Activated T-cell treated with anti-CD3 and anti-CD28 coated beads, Interleukin-2, amount 50 U/mL, for 72 hours (primary cell): Measurements from ENCODE around the gene OTOG. TPM values are rescaled to one million over a fixed set of nuclear protein-coding genes. Genes with fewer than 3 reads are reported as not detected.
"Not testable (repeated sequence)": the region's sequence is repeated elsewhere in the genome, so short reads cannot be mapped to it uniquely, and the experiment has no call there.

Experiments used
- ATAC-seq, 2 donors: fragments of 150-1000 bp; cut with Tn5 transposase; replicated peaks in 1 of 2; 2 replicates each; pipeline ENCODE4 v1.10.0; 2021; ENCODE audit warnings: moderate library complexity in 2 of 2, mild to moderate bottlenecking in 1 of 2
- DNase-seq, 2 donors: peaks; one replicate each; pipeline ENCODE4 v3.0.0; 2021 to 2022; ENCODE audit warnings: mixed read lengths in 1 of 2
- H3K27ac Mint-ChIP-seq: one replicate; pipeline ENCODE4 v1.8.0; 2022; ENCODE audit warnings: mild to moderate bottlenecking, moderate library complexity, mixed read lengths
- H3K27me3 Mint-ChIP-seq: one replicate; pipeline ENCODE4 v1.8.0; 2022; ENCODE audit warnings: low read depth, mixed read lengths
- H3K36me3 Mint-ChIP-seq, 2 donors: one replicate each; pipeline ENCODE4 v1.8.0; 2022; ENCODE audit warnings: mixed read lengths in 2 of 2, mild to moderate bottlenecking in 1 of 2; ENCODE audit not compliant: insufficient read depth in 2 of 2
- H3K4me1 Mint-ChIP-seq: one replicate; pipeline ENCODE4 v1.8.0; 2022; ENCODE audit warnings: low read depth, mixed read lengths
- H3K4me3 Mint-ChIP-seq, 2 donors: one replicate each; pipeline ENCODE4 v1.8.0; 2022; ENCODE audit warnings: mild to moderate bottlenecking in 2 of 2, mixed read lengths in 2 of 2, moderate library complexity in 2 of 2
- H3K9me3 Mint-ChIP-seq, 2 donors: one replicate each; pipeline ENCODE4 v1.8.0; 2022; ENCODE audit warnings: mixed read lengths in 2 of 2
- total RNA-seq, 2 donors: library from RNA; stranded (reverse); gene quantifications; one replicate each; pipeline ENCODE4 v1.2.3, GENCODE V29; 2022

The OTOG gene
- total RNA-seq, 2 donors from 2014 or later: not detected

DNA sequence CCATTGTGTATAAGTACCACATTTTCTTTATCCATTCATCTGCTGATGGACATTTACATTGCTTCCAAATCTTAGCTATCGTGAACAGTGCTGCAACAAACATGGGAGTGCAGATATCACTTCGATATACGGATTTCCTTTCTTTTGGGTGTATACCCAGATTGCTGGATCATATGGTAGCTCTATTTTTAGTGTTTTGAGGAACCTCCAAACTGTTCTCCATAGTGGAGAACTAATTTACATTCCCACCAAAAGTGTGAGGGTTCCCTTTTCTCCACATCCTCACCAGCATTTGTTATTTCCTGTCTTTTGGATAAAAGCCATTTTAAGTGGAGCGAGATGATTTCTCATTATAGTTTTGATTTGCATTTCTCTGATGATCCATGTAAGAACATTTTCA is 75.7 kb downstream of the OTOG start:
- H3K4me1 Mint-ChIP-seq, DNase-seq, ATAC-seq, H3K4me3 Mint-ChIP-seq, H3K36me3 Mint-ChIP-seq, H3K27ac Mint-ChIP-seq: not testable (repeated sequence)
- Mint-ChIP-seq H3K9me3 (peaks cover 10 to 11% of the 10 kb centered on the region in 2 donors), H3K27me3 (peaks cover 51% of the 10 kb centered on the region)

DNA sequence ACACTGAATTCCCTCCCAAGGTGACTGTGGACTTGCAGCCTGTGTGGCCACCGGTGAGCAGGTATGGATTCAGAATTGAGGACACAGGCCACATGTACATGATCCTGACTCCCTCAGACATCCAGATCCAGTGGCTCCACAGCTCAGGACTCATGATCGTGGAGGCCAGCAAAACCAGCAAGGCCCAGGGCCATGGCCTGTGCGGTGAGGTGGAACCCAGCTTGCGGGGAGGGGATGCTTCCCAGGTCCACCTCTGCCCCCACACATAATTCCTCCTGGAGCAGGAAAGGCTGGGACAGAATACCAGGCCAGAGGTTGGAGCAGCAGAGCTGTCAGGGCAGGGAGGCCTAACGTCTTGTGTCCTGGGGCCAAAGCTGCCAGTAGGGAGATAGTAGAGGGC is 82.1 kb downstream of the OTOG start:
- H3K27ac Mint-ChIP-seq: no peak overlapping the region
- ATAC-seq (no peak), DNase-seq (no peak)
- H3K36me3 Mint-ChIP-seq: no peaks in the 10 kb centered on the region
- H3K27me3 Mint-ChIP-seq: peaks cover 42% of the 10 kb centered on the region
- no peaks in the 10 kb centered on the region for H3K4me1 Mint-ChIP-seq
- H3K4me3 Mint-ChIP-seq: no peak overlapping the region
- H3K9me3 Mint-ChIP-seq: no peaks in the 10 kb centered on the region

DNA sequence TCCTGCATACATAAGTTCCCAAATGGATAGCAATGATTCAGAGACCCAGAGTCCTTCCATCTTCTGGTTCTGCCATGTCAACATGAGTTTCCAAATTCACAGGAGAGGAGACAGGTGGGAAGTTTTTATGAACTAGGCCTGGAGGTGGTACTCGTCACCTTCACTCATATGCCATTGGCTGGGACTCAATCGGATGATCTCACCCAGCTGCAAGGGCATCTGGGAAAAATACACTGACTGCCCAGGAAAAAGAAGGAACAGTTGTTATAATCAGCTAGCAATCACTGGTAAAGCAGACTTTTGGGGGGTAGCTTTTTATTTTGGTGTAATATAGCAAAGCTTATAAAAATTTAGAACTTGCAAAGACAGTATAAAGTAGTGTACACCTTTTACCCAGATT is 83.9 kb downstream of the OTOG start:
- DNase-seq (no peak), ATAC-seq (no peak)
- Mint-ChIP-seq H3K4me1 (no peaks in the 10 kb centered on the region), H3K4me3 (no peak overlapping the region), H3K27ac (no peak overlapping the region), H3K36me3 (no peaks in the 10 kb centered on the region), H3K9me3 (no peaks in the 10 kb centered on the region), H3K27me3 (peaks cover 34% of the 10 kb centered on the region)

DNA sequence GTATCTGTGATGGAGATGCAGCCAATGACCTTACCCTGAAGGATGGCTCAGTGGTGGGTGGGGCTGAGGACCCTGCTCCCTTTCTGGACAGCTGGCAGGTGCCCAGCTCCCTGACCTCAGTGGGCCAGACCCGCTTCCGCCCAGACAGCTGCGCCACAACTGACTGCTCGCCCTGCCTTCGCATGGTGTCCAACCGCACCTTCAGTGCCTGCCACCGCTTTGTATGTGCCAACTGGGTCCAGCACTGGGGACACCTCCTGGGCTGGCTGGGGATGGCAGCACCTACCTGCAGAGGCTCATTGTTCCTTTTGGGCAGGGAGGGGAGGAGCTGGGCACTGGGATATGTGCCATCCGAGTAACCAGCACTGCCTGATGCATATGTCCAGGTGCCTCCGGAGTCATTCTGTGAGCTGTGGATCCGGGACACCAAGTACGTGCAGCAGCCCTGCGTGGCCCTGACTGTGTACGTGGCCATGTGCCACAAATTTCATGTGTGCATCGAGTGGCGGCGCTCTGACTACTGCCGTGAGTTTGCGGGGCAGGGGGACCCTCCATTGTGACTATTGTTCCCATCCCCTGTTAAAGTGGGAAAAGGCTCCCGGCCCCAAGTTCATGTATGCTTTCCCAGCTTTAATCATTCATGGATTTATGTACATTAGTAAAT is 84.8 kb downstream of the OTOG start:
- peaks cover 26% of the 10 kb centered on the region for H3K27me3 Mint-ChIP-seq
- H3K4me1 Mint-ChIP-seq: no peaks in the 10 kb centered on the region
- H3K27ac Mint-ChIP-seq: no peak overlapping the region
- ATAC-seq (no peak), DNase-seq (no peak)
- H3K9me3 Mint-ChIP-seq: no peaks in the 10 kb centered on the region
- H3K4me3 Mint-ChIP-seq: no peak overlapping the region
- H3K36me3 Mint-ChIP-seq: no peaks in the 10 kb centered on the region

DNA sequence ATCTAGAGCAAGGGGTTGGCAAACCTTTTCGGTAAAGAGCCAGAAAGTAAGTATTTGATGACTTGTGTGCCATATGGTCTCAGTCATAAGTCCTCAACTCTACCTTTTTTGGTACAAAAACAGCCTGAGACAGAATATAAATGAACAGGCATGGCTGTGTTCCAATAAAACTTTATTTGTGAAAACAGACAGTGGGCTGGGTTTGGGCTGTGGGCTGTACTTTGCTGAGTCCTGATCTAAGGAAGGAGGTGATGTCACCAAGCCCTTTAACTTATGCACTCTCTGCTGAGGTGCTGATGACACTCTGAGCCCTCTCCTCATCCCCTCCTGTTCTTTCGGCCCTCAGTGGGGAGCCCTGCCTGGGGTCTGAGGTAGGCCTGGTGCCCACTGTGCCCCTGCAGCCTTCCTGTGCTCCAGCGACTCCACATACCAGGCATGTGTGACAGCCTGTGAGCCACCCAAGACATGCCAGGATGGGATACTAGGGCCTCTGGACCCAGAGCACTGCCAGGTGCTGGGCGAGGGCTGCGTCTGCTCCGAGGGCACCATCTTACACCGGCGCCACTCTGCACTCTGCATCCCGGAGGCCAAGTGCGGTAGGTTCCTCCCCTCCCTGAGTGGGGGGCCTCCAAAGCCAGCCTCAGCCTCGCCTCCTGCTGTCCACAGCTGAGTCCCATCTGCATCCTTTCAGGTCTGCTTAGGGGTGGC is 86.4 kb downstream of the OTOG start:
- no peak overlapping the region for H3K4me3 Mint-ChIP-seq
- ATAC-seq (no peak), DNase-seq (no peak)
- no peaks in the 10 kb centered on the region for H3K4me1 Mint-ChIP-seq
- H3K36me3 Mint-ChIP-seq: no peaks in the 10 kb centered on the region
- H3K9me3 Mint-ChIP-seq: no peaks in the 10 kb centered on the region
- H3K27me3 Mint-ChIP-seq: peaks cover 16% of the 10 kb centered on the region
- H3K27ac Mint-ChIP-seq: no peak overlapping the region

DNA sequence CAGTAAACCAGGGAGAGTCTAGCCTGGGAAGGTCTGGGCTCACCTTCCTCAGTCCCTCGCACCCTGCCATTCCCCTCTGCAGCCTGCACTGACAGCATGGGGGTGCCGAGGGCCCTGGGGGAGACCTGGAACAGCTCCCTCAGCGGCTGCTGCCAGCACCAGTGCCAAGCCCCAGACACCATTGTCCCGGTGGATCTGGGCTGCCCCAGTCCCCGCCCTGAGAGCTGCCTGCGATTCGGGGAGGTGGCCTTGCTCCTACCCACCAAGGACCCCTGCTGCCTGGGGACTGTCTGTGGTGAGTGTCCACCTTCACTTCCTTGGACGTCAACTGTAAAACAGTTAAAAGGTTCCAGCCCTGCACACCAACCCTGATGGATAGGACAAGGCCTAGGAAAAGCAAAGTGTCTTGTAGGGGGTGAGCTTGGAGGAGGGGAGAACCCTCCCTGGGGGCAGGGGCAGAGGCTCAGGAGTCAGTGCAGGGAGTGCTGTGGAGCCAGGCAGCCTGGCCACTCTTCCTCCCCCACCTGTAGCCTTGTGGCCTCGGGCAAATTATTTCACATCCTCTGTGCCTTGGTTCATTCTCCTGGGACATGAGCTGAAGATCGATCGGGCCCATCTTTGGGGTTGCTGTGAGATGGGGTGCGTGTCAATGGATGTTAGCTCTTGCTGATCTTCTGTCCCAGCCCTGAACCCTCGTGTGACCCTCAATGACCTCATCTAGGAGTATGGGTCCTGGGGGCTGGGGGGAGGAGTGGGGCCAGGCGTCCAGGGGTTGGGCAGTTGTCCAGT is 87.1 kb downstream of the OTOG start:
- Mint-ChIP-seq H3K4me3 (no peak overlapping the region), H3K27me3 (peaks cover 9% of the 10 kb centered on the region), H3K36me3 (no peaks in the 10 kb centered on the region), H3K4me1 (no peaks in the 10 kb centered on the region), H3K9me3 (no peaks in the 10 kb centered on the region), H3K27ac (no peak overlapping the region)
- ATAC-seq: no peak
- no peak for DNase-seq

DNA sequence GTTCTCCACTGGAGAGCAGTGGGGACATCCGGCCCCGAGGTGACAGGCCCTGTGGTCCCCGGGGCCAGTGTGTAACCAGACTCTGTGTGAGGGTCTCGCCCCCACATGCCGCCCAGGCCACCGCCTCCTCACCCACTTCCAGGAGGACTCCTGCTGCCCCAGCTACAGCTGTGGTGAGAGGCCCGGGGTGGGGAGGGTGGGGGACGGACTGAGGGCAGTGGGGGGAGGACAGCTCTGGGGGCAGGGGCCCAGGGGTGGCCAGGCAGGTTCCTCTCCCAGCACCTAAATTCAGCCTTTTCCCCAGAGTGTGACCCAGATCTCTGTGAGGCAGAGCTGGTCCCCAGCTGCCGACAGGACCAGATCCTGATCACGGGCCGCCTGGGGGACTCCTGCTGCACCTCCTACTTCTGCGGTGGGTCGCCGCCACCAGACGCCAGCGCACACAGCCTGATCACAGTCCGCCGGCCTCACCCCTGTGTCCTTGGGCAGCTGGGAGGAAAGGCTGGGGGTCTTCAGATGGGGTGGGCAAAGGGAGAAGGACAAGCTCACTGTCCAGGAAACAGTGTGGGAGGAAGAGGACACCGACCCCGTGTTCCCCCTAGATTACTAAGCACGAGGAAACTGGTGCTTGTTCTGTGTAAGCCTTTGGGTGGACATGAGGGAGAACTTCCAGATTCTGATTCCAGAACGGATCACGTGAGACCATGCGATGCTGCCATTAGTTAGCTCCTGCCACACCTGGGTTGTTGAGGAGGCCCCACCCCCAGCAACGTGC is 87.9 kb downstream of the OTOG start:
- Mint-ChIP-seq H3K36me3 (no peaks in the 10 kb centered on the region), H3K27me3 (peaks cover 5% of the 10 kb centered on the region), H3K9me3 (no peaks in the 10 kb centered on the region), H3K4me1 (no peaks in the 10 kb centered on the region), H3K27ac (no peak overlapping the region), H3K4me3 (no peak overlapping the region)
- DNase-seq (no peak), ATAC-seq (no peak)

DNA sequence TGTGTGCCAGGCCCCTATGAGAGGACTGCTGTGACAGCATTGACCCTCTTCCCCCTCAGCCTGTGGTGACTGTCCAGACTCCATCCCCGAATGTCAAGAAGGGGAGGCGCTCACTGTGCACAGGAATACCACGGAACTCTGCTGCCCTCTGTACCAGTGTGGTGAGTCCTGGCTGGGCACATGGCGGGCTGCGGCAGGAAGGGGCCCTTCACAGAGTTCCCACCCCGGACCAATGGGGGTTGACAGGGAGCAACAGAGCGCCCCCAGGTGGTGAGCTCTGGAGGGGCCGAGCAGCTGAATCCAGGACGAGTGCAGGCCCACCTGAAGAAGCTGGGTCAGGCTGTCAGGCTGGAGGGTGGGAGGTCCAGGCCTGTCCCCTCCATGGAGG is 88.5 kb downstream of the OTOG start:
- H3K4me3 Mint-ChIP-seq: no peak overlapping the region
- no peak overlapping the region for H3K27ac Mint-ChIP-seq
- no peaks in the 10 kb centered on the region for H3K27me3 Mint-ChIP-seq
- H3K9me3 Mint-ChIP-seq: no peaks in the 10 kb centered on the region
- ATAC-seq (no peak), DNase-seq (no peak)
- no peaks in the 10 kb centered on the region for H3K36me3 Mint-ChIP-seq
- H3K4me1 Mint-ChIP-seq: no peaks in the 10 kb centered on the region

DNA sequence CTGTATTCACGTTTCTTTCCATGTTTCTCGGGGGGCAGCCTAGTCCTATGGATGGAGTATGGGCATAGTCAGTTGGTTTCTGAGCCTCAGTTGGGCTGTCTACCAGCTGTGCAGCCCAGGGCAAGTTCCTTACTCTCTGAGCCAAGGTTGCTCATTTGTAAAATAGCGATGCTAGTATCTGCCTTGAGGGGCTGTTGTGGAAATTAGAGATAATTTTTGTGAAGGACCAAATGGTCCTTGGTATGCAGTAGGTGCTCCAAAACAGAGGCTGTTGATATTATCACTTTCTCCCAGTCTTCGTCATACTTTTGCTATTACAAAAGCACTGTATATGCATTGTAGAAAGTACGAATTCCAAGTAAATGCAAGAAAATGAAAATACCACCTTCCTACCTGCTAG is 89.7 kb downstream of the OTOG start:
- Mint-ChIP-seq H3K4me1 (no peaks in the 10 kb centered on the region), H3K9me3 (no peaks in the 10 kb centered on the region), H3K27ac (no peak overlapping the region), H3K36me3 (no peaks in the 10 kb centered on the region), H3K4me3 (no peak overlapping the region), H3K27me3 (no peaks in the 10 kb centered on the region)
- DNase-seq: no peak
- ATAC-seq: no peak

DNA sequence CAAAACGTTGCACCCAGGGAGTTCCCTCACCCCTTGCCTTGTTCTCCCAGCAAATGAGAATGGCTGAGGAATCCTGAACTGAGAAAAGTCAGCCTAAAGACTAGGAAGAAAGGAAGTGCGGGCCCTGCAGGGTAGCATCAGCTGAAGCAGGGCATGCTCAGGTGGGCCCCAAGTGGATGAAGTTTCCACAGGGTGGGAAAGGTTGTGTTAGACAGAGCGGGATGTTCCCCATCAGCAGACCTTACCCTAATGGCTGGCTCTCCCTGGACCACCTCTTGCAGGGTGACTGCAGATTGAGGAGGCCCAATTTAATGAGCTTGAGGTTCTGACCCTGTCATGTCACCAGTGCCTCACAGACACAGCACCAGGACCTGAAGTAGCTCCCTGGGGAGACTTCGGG is 90.8 kb downstream of the OTOG start:
- no peaks in the 10 kb centered on the region for H3K4me1 Mint-ChIP-seq
- H3K27ac Mint-ChIP-seq: no peak overlapping the region
- no peaks in the 10 kb centered on the region for H3K36me3 Mint-ChIP-seq
- no peak overlapping the region for H3K4me3 Mint-ChIP-seq
- DNase-seq (no peak), ATAC-seq (no peak)
- H3K9me3 Mint-ChIP-seq: no peaks in the 10 kb centered on the region
- H3K27me3 Mint-ChIP-seq: no peaks in the 10 kb centered on the region

DNA sequence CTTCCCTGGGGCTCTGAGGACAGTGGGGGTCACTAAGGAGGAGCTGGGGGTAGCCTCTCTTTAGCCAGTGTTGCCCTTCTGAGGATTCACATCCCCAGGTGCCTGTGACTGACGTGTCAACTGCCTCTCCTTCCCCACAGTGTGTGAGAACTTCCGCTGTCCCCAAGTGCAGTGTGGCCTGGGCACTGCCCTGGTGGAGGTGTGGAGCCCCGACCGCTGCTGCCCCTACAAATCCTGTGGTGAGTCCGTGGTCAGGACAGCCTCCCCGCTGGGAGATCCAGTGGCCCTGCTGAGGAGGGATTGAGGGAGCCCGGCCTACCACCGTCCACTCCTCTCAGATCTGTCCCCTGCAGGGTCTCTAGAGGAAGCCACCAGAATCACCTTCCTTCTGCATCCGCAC is 91.3 kb downstream of the OTOG start:
- Mint-ChIP-seq H3K4me3 (no peak overlapping the region), H3K9me3 (no peaks in the 10 kb centered on the region), H3K4me1 (no peaks in the 10 kb centered on the region), H3K27ac (no peak overlapping the region), H3K36me3 (no peaks in the 10 kb centered on the region), H3K27me3 (no peaks in the 10 kb centered on the region)
- DNase-seq (no peak), ATAC-seq (no peak)

DNA sequence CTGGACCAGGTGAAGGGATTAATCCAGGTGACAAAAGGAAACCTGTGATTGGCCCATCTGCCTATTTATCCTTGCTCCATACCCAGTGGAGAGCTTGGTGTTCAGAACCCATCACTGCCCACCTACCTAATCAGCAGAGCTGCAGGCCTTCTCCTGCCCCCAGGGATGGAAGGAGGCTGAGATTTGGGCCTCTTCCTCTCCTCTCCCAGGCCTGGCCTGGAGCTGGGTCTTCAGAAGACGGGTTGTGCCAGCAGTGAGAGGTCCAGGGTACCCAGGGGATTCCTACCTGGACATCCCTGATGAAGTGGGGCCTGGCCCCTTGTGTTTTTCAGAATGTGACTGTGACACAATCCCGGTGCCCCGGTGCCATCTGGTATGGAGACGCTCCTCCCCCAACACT is 92.0 kb downstream of the OTOG start:
- H3K27ac Mint-ChIP-seq: no peak overlapping the region
- H3K9me3 Mint-ChIP-seq: no peaks in the 10 kb centered on the region
- no peaks in the 10 kb centered on the region for H3K27me3 Mint-ChIP-seq
- no peak overlapping the region for H3K4me3 Mint-ChIP-seq
- no peaks in the 10 kb centered on the region for H3K4me1 Mint-ChIP-seq
- no peaks in the 10 kb centered on the region for H3K36me3 Mint-ChIP-seq
- DNase-seq (no peak), ATAC-seq (no peak)

DNA sequence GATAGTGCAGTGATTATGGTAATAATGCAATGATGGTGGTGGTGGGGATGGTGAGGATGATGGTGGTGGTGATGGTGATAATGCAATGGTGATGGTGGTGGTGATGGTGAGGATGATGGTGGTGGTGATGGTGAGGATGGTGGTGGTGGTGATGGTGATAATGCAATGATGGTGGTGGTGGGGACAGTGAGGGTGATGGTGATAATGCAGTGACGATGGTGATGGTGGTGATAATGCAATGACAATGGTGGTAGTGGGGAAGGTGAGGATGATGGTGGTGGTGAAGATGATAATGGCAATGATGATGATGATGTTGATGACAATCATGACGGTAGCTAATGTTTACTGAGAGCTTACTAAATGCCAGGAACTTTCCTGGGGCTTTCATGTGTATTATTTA is 92.7 kb downstream of the OTOG start:
- H3K27ac Mint-ChIP-seq: no peak overlapping the region
- H3K36me3 Mint-ChIP-seq: no peaks in the 10 kb centered on the region
- ATAC-seq (no peak), DNase-seq (no peak)
- H3K9me3 Mint-ChIP-seq: no peaks in the 10 kb centered on the region
- no peak overlapping the region for H3K4me3 Mint-ChIP-seq
- H3K4me1 Mint-ChIP-seq: no peaks in the 10 kb centered on the region
- H3K27me3 Mint-ChIP-seq: no peaks in the 10 kb centered on the region
